ENCODE measurements around the gene DTX1. TPM values are rescaled to one million over a fixed set of nuclear protein-coding genes. Genes with fewer than 3 reads are reported as not detected.

The DTX1 gene
- 1 to 10 TPM; 1.7 to 4.2 (median 4.0) TPM for total RNA-seq
- total RNA-seq (2013), result 15.1 TPM

DNA sequence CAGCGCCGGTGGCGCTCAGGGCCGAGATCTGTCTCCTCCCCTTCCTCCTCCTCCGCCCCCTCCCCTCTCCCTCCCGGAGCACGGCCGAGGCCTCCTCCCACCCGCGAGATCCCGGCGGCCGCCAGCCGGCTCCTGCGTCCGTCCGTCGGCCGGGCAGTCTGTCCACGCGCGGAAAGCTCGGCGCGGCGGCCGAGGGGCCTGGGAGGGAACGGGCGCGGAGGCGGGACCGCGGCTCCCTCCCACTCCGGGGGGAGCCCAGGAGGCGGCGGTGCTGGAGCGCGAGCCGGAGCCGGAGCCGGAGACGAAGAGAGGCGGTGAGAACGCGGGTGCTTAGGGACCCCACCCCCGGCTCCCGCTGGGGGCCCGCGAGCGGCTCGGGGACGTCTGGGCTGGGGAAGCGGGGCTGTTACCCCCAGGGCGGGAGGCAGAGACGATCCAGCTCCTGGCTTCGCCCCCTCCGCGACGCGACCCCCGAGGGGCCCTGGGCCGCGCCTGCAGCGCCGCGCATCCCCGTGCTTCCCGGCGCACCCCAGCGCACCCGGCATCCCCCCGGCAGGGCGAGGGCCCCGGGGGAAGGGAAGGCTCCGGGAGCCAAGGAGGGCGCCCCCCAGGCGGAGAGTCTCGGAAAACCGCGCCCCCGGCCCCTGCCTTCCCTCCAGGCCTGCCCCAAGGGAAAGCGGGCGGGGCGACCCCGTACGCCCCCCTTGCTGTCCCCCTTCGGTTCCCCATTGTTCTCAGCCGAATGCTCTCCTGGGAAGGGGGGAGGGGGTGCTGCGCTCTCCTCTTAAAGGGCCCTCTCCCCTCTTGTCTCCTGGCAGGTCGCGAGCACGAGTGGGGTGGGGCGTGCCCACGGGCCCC is at the start of gene DTX1:
DTX1 (plus strand) TSS at position 100 of the 858 bp plus-strand sequence. CDS start 1,463 bp downstream, outside the sequence.
- Histone ChIP-seq H3K9me3 (ENCODE audit: control insufficient read depth, insufficient read depth, low read length) (no peaks in the 10 kb centered on the region), H3K27me3 (ENCODE audit: control insufficient read depth, insufficient read depth, low read length) (no peaks in the 10 kb centered on the region), H3K27ac (ENCODE audit: low read length) (peak within 1 kb of the TSS; percentile 14), H3K36me3 (ENCODE audit: control insufficient read depth, insufficient read depth, low read length) (no peaks in the 10 kb centered on the region), H3K4me1 (ENCODE audit: control insufficient read depth, insufficient read depth, low read length) (peaks cover 56% of the 10 kb centered on the region), H3K4me3 (ENCODE audit: low read length) (peak within 1 kb of the TSS; percentile 29)
- Mint-ChIP-seq H3K27me3 (ENCODE audit: low read depth in 2 of 2) (peaks cover 7 to 12% of the 10 kb centered on the region in 2 donors), H3K9me3 (no peaks in the 10 kb centered on the region), H3K4me1 (no peaks in the 10 kb centered on the region), H3K27ac (no peak within 1 kb of the TSS), H3K4me3 (peak within 1 kb of the TSS; percentile 55), H3K36me3 (no peaks in the 10 kb centered on the region)
- ATAC-seq (peak in 2 of 3 donors; percentile 64 to 65), DNase-seq (peak in 1 of 2 donors; percentile 61)
- intact Hi-C loops (cut with micrococcal nuclease), result no loop called here
- TF ChIP-seq, protein P1, sequence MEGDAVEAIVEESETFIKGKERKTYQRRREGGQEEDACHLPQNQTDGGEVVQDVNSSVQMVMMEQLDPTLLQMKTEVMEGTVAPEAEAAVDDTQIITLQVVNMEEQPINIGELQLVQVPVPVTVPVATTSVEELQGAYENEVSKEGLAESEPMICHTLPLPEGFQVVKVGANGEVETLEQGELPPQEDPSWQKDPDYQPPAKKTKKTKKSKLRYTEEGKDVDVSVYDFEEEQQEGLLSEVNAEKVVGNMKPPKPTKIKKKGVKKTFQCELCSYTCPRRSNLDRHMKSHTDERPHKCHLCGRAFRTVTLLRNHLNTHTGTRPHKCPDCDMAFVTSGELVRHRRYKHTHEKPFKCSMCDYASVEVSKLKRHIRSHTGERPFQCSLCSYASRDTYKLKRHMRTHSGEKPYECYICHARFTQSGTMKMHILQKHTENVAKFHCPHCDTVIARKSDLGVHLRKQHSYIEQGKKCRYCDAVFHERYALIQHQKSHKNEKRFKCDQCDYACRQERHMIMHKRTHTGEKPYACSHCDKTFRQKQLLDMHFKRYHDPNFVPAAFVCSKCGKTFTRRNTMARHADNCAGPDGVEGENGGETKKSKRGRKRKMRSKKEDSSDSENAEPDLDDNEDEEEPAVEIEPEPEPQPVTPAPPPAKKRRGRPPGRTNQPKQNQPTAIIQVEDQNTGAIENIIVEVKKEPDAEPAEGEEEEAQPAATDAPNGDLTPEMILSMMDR (IDR thresholded peaks at IDR 0.05), result no peak
- WGBS (ENCODE audit: insufficient coverage), result 1% methylated on average over 93 of the region's 94 CpGs

GRCh38 chr12:113007166-113007565 is 49.4 kb upstream of the DTX1 start:
- WGBS (ENCODE audit: insufficient coverage), result 98% methylated on average over 4 of the region's 4 CpGs
- Mint-ChIP-seq H3K9me3 (peaks cover 0 to 4% of the 10 kb centered on the region in 2 donors), H3K4me3 (no peak overlapping the region), H3K27ac (no peak overlapping the region), H3K36me3 (peaks cover 46% of the 10 kb centered on the region), H3K27me3 (ENCODE audit: low read depth in 2 of 2) (no peaks in the 10 kb centered on the region), H3K4me1 (no peaks in the 10 kb centered on the region)
- Histone ChIP-seq H3K9me3 (ENCODE audit: control insufficient read depth, insufficient read depth, low read length) (no peaks in the 10 kb centered on the region), H3K36me3 (ENCODE audit: control insufficient read depth, insufficient read depth, low read length) (peaks cover 92% of the 10 kb centered on the region), H3K27me3 (ENCODE audit: control insufficient read depth, insufficient read depth, low read length) (no peaks in the 10 kb centered on the region), H3K4me1 (ENCODE audit: control insufficient read depth, insufficient read depth, low read length) (no peaks in the 10 kb centered on the region), H3K4me3 (ENCODE audit: low read length) (no peak overlapping the region), H3K27ac (ENCODE audit: low read length) (no peak overlapping the region)
- ATAC-seq, result no peak
- DNase-seq, result no peak
- intact Hi-C loops (cut with micrococcal nuclease), result no loop called here
- TF ChIP-seq, protein P1 (IDR thresholded peaks at IDR 0.05), result no peak

DNA sequence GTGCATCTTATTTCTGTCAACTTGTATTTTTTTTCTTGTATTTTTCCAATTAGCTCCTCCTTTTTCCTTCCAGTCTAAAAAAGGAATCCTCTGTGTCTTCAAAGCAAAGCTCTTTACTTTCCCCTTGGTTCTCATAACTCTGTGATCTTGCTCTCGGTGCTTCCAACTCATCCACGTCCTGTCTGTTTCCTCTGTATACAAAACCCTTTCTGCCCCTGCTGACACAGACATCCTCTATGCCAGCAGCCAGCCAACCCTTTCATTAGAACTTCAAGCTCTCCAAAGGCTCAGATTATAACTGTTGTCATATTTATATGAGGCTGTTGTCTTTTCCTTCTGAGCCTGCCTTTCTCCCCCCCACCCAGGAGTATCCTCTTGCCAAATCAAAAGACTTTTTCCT is 45.8 kb upstream of the DTX1 start:
- H3K36me3 Mint-ChIP-seq, result peaks cover 28% of the 10 kb centered on the region
- H3K27ac Mint-ChIP-seq, result no peak overlapping the region

More for the DNA sequence above, 45.8 kb upstream of the DTX1 start:
- intact Hi-C loops (cut with micrococcal nuclease), result no loop called here
- no peaks in the 10 kb centered on the region for H3K4me1 ChIP-seq (ENCODE audit: control insufficient read depth, insufficient read depth, low read length)
- no peaks in the 10 kb centered on the region for H3K27me3 ChIP-seq (ENCODE audit: control insufficient read depth, insufficient read depth, low read length)
- H3K36me3 ChIP-seq (ENCODE audit: control insufficient read depth, insufficient read depth, low read length), result peaks cover 58% of the 10 kb centered on the region
- 96% methylated on average over 2 of the region's 2 CpGs for WGBS (ENCODE audit: insufficient coverage)
- ATAC-seq (no peak), DNase-seq (no peak)
- H3K27me3 Mint-ChIP-seq (ENCODE audit: low read depth in 2 of 2), result no peaks in the 10 kb centered on the region
- H3K27ac ChIP-seq (ENCODE audit: low read length), result no peak overlapping the region
- TF ChIP-seq, protein P1 (IDR thresholded peaks at IDR 0.05), result no peak
- no peak overlapping the region for H3K4me3 Mint-ChIP-seq
- no peaks in the 10 kb centered on the region for H3K9me3 ChIP-seq (ENCODE audit: control insufficient read depth, insufficient read depth, low read length)
- H3K4me3 ChIP-seq (ENCODE audit: low read length), result no peak overlapping the region
- H3K4me1 Mint-ChIP-seq, result no peaks in the 10 kb centered on the region
- H3K9me3 Mint-ChIP-seq, result peaks cover 0 to 4% of the 10 kb centered on the region in 2 donors

Measured in natural killer cell (primary cell).